Common myeloid progenitor, CD34-positive (primary cell): ENCODE measurements around the gene CARMIL1.

ENCODE experiments used
- CTCF ChIA-PET: fragments of 350-600 bp; sonication (Branson Sonifier 250); formaldehyde crosslinking; loops from one replicate; lab custom pipeline; 2021; ENCODE audit warnings: antibody characterized with exemption; lab: Charles Lee
- POLR2A ChIA-PET: fragments of 350-600 bp; sonication (Branson Sonifier 250); formaldehyde crosslinking; loops from one replicate; lab custom pipeline; 2021; ENCODE audit warnings: antibody characterized with exemption; lab: Charles Lee
- DNase-seq, 3 donors: peaks; one replicate each; pipeline versions ENCODE4 v3.0.0 to v3.0.0-alpha.2; 2013
- H3K27ac ChIP-seq, 2 experiments: 1 replicate in 1 of 2; 2 replicates in 1 of 2; pipeline ENCODE4 v1.7.0; 2013; ENCODE audit warnings: inconsistent platforms in 2 of 2, low read length in 2 of 2, mild to moderate bottlenecking in 2 of 2, low read depth in 1 of 2, moderate library complexity in 1 of 2; ENCODE audit not compliant: severe bottlenecking in 2 of 2, insufficient read depth in 1 of 2, poor library complexity in 1 of 2
- H3K27me3 ChIP-seq, 5 experiments: replicated peaks in 2 of 5; 1 replicate in 3 of 5; 2 replicates in 2 of 5; pipeline versions ENCODE4 v1.6.1 to v1.7.0; 2013; ENCODE audit warnings: low read length in 4 of 5, mild to moderate bottlenecking in 2 of 5, moderate library complexity in 2 of 5, inconsistent platforms in 1 of 5; ENCODE audit not compliant: insufficient read depth in 5 of 5, control insufficient read depth in 4 of 5
- H3K36me3 ChIP-seq, 4 experiments: 1 replicate in 2 of 4; 2 replicates in 2 of 4; pipeline versions ENCODE4 v1.6.1 to v1.7.0; 2013; ENCODE audit warnings: low read length in 3 of 4, control low read depth in 1 of 4, mild to moderate bottlenecking in 1 of 4; ENCODE audit not compliant: control insufficient read depth in 4 of 4, insufficient read depth in 4 of 4
- H3K4me1 ChIP-seq, 4 experiments: 1 replicate in 3 of 4; 2 replicates in 1 of 4; pipeline versions ENCODE4 v1.6.1 to v1.7.1; 2013; ENCODE audit warnings: low read length in 3 of 4, mild to moderate bottlenecking in 3 of 4, control low read depth in 1 of 4, inconsistent platforms in 1 of 4, moderate library complexity in 1 of 4; ENCODE audit not compliant: control insufficient read depth in 4 of 4, insufficient read depth in 4 of 4; ENCODE audit errors: control extremely low read depth in 1 of 4
- H3K4me3 ChIP-seq, 7 experiments: 1 replicate in 4 of 7; 2 replicates in 3 of 7; pipeline versions ENCODE4 v1.5.1 to v1.7.0; 2013; ENCODE audit warnings: mild to moderate bottlenecking in 7 of 7, low read length in 6 of 7, moderate library complexity in 6 of 7, inconsistent platforms in 2 of 7, low read depth in 2 of 7, control low read depth in 1 of 7; ENCODE audit not compliant: insufficient read depth in 4 of 7, control insufficient read depth in 1 of 7; ENCODE audit errors: extremely low read depth in 1 of 7
- H3K9me3 ChIP-seq, 5 experiments: 1 replicate in 4 of 5; 2 replicates in 1 of 5; pipeline versions ENCODE4 v1.6.1 to v1.7.1; 2013; ENCODE audit warnings: low read length in 4 of 5, mild to moderate bottlenecking in 2 of 5, inconsistent platforms in 1 of 5, low read depth in 1 of 5, moderate library complexity in 1 of 5; ENCODE audit not compliant: control insufficient read depth in 4 of 5, insufficient read depth in 2 of 5; ENCODE audit errors: control extremely low read depth in 1 of 5
- WGBS: methylation state at CpG from one replicate; pipeline ENCODE4 v1.1.5; 2013; ENCODE audit not compliant: insufficient coverage; 5-methylcytosine and 5-hydroxymethylcytosine counted together

The CARMIL1 gene

DNA sequence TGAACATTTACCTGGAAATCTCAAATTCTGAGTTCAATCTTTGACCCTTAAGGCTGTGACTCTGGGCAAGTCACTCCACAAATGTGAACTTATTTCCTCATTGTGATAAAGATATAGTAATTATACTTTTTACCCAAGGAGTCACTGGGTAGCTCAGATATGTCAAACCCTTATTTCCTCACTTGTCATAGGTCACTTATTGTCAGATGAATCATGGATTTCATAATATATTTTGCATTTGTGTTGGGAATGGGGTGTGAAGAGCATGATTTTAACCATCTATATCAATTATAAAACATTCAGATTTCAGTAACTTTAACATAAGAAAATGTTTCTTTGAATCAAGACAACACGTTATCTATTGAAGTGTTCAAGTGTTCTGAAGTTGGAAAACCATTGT lies 3.7 kb upstream of the CARMIL1 start:
- no peak for DNase-seq
- POLR2A ChIA-PET: no interaction called here
- CTCF ChIA-PET: interaction anchor here (1.0 to 6.4 kb wide), 3 partner anchors 9 to 215 kb away, joined by 3 to 28 read pairs (median 18); no protein-coding TSS in a partner anchor
- Histone ChIP-seq H3K4me1 (peaks cover 6 to 29% (median 19%) of the 10 kb centered on the region in 4 experiments), H3K27ac (no peak overlapping the region), H3K36me3 (no peaks in the 10 kb centered on the region), H3K4me3 (no peak overlapping the region), H3K27me3 (no peaks in the 10 kb centered on the region), H3K9me3 (no peaks in the 10 kb centered on the region)
- no CpG with 5 or more reads among the region's 1 CpG for WGBS

GRCh38 chr6:25277386-25277785 lies 1.8 kb upstream of the CARMIL1 start:
- no peaks in the 10 kb centered on the region for H3K36me3 ChIP-seq
- no peak overlapping the region for H3K4me3 ChIP-seq
- no peak for DNase-seq
- peaks cover 6 to 38% (median 22%) of the 10 kb centered on the region in 4 experiments for H3K4me1 ChIP-seq
- no peak overlapping the region for H3K27ac ChIP-seq
- no CpG with 5 or more reads among the region's 1 CpG for WGBS
- POLR2A ChIA-PET: no interaction called here
- no peaks in the 10 kb centered on the region for H3K27me3 ChIP-seq
- CTCF ChIA-PET: interaction anchor here (0.7 to 4.9 kb wide), 8 partner anchors 11 to 287 kb away, joined by 3 to 77 read pairs (median 4); no protein-coding TSS in a partner anchor
- H3K9me3 ChIP-seq: no peaks in the 10 kb centered on the region

- peak overlapping the region in 1 of 7 experiments; percentile 77 for H3K4me3 ChIP-seq
- POLR2A ChIA-PET: no interaction called here
These were observed 1.3 kb upstream of the CARMIL1 start for GRCh38 chr6:25277857-25278256.

GRCh38 chr6:25278261-25278913 lies 787 bp upstream of the CARMIL1 start:
- 6% methylated on average over 16 of the region's 16 CpGs for WGBS
- CTCF ChIA-PET: interaction anchor here (0.7 to 4.9 kb wide), 31 partner anchors 8 to 441 kb away, joined by 3 to 77 read pairs (median 4); no protein-coding TSS in a partner anchor
- Histone ChIP-seq H3K9me3 (no peaks in the 10 kb centered on the region), H3K27ac (no peak overlapping the region), H3K36me3 (no peaks in the 10 kb centered on the region), H3K4me3 (peak overlapping the region; percentile 71 to 99 (median 84)), H3K27me3 (no peaks in the 10 kb centered on the region), H3K4me1 (peaks cover 6 to 38% (median 22%) of the 10 kb centered on the region in 4 experiments)
- POLR2A ChIA-PET: no interaction called here
- DNase-seq: no peak

More at GRCh38 chr6:25277857-25278256, 1.3 kb upstream of the CARMIL1 start:
- Histone ChIP-seq H3K27me3 (no peaks in the 10 kb centered on the region), H3K27ac (no peak overlapping the region), H3K36me3 (no peaks in the 10 kb centered on the region), H3K4me1 (peaks cover 6 to 38% (median 22%) of the 10 kb centered on the region in 4 experiments), H3K9me3 (no peaks in the 10 kb centered on the region)
- CTCF ChIA-PET: interaction anchor here (0.7 to 4.9 kb wide), 20 partner anchors 12 to 442 kb away, joined by 3 to 77 read pairs (median 4); no protein-coding TSS in a partner anchor
- WGBS: 100% methylated on average over 1 of the region's 1 CpG
- no peak for DNase-seq

GRCh38 chr6:25279748-25280343 lies 672 bp downstream of the CARMIL1 start:
- Histone ChIP-seq H3K27me3 (no peaks in the 10 kb centered on the region), H3K4me1 (peaks cover 6 to 38% (median 22%) of the 10 kb centered on the region in 4 experiments), H3K9me3 (no peaks in the 10 kb centered on the region), H3K4me3 (peak overlapping the region; percentile 71 to 99 (median 84)), H3K27ac (peak overlapping the region in 1 of 2 experiments; percentile 3), H3K36me3 (no peaks in the 10 kb centered on the region)
- DNase-seq: no peak
- POLR2A ChIA-PET: no interaction called here
- 0% methylated on average over 15 of the region's 31 CpGs for WGBS
- CTCF ChIA-PET: interaction anchor here (0.5 to 4.9 kb wide), 21 partner anchors 14 to 665 kb away, joined by 3 to 77 read pairs (median 4); no protein-coding TSS in a partner anchor

DNA sequence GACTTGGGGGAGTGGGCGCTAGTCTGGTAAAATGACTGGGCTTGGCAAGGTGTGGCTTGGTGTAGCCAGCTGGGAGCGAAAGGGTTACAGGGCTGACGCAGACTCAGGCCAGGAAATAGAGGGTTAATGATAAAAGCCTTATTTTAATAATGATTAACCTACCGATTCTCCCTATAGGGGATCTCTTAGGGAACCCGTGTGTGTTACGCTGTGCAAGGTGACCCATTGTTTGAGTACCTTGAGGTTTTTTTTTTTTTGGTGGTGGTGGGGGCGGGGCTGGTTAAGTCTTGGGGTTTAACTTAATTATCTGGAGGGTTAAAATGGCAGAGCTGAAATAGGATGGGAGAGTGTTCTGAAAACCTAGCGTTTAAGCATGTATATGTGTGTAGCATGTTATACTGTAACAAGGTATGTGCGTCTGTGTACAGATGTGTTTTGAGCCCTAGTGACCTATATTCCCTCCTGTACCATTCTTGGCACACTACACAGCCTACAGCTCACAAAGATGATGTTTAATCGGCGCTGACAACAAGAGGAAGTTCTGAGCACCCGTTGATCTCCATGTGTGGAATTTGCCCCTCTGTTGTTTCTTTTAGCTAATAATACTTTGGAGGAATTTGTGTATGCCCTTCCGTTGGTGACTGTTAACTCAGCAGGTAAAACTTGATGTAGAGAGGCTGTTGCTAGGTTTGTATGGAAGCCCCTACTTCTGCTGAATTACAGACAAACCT lies 1.3 kb downstream of the CARMIL1 start:
- ChIA-PET CTCF (interaction anchor here (0.6 to 4.9 kb wide), 8 partner anchors 19 to 321 kb away, joined by 3 to 77 read pairs (median 3); no protein-coding TSS in a partner anchor), POLR2A (no interaction called here)
- Histone ChIP-seq H3K27me3 (no peaks in the 10 kb centered on the region), H3K9me3 (no peaks in the 10 kb centered on the region), H3K36me3 (no peaks in the 10 kb centered on the region), H3K27ac (peak overlapping the region in 1 of 2 experiments; percentile 3), H3K4me3 (peak overlapping the region; percentile 71 to 99 (median 84)), H3K4me1 (peaks cover 6 to 38% (median 22%) of the 10 kb centered on the region in 4 experiments)
- peak; percentile 23 to 76 (median 68) for DNase-seq
- 0% methylated on average over 5 of the region's 13 CpGs for WGBS
